GM21786 (cell line): Measurements from ENCODE around the gene STX2.
"Not testable (repeated sequence)": the region's sequence is repeated elsewhere in the genome, so short reads cannot be mapped to it uniquely, and the experiment has no call there.

Source experiments
- ATAC-seq: cut with Tn5 transposase; IDR thresholded peaks from one replicate; pipeline ENCODE4 v1.9.1; 2021; ENCODE audit not compliant: unreplicated experiment

STX2 gene

GRCh38 chr12:130768120-130768519 lies 70.9 kb downstream of the STX2 start:
- no peak for ATAC-seq

- ATAC-seq = no peak
Measured at GRCh38 chr12:130766470-130766869, 72.6 kb downstream of the STX2 start.

- ATAC-seq = no peak
Measured at GRCh38 chr12:130765186-130765659, 73.8 kb downstream of the STX2 start.

- no peak for ATAC-seq
Measured at GRCh38 chr12:130764475-130765185, 74.4 kb downstream of the STX2 start.

- ATAC-seq = no peak
Measured at GRCh38 chr12:130764073-130764472, 75.0 kb downstream of the STX2 start.

GRCh38 chr12:130762319-130762675 lies 76.8 kb downstream of the STX2 start:
- ATAC-seq = no peak

- ATAC-seq = no peak
Measured at GRCh38 chr12:130761537-130762318, 77.3 kb downstream of the STX2 start.

- no peak for ATAC-seq
Measured at GRCh38 chr12:130754234-130754901, 84.7 kb downstream of the STX2 start.

- ATAC-seq = no peak
Measured at GRCh38 chr12:130752692-130753230, 86.3 kb downstream of the STX2 start.

- ATAC-seq = not testable (repeated sequence)
Measured at GRCh38 chr12:130752037-130752436, 87.0 kb downstream of the STX2 start.

- ATAC-seq = no peak
Measured at GRCh38 chr12:130748786-130749185, 90.3 kb downstream of the STX2 start.

GRCh38 chr12:130747867-130748740 lies 90.9 kb downstream of the STX2 start:
- ATAC-seq = peak; percentile 96

- no peak for ATAC-seq
Measured at GRCh38 chr12:130746546-130746945, 92.5 kb downstream of the STX2 start.

- ATAC-seq = no peak
Measured at GRCh38 chr12:130745921-130746320, 93.1 kb downstream of the STX2 start.

- no peak for ATAC-seq
Measured at GRCh38 chr12:130744274-130744673, 94.8 kb downstream of the STX2 start.

GRCh38 chr12:130743606-130744005 lies 95.4 kb downstream of the STX2 start:
- no peak for ATAC-seq

GRCh38 chr12:130743176-130743575 lies 95.9 kb downstream of the STX2 start:
- ATAC-seq = no peak

GRCh38 chr12:130742716-130743115 lies 96.3 kb downstream of the STX2 start:
- ATAC-seq = no peak

GRCh38 chr12:130742112-130742511 lies 96.9 kb downstream of the STX2 start:
- no peak for ATAC-seq
